D721Med (cell line): ENCODE data around the gene UBE2L3.
"Not testable (repeated sequence)": the region's sequence is repeated elsewhere in the genome, so short reads cannot be mapped to it uniquely, and the experiment has no call there.

Experiments
- DNase-seq: peaks from one replicate; pipeline ENCODE4 v3.0.0; 2011; ENCODE audit warnings: low spot score; ENCODE audit not compliant: insufficient read length
- FAIRE-seq: peaks from 2 replicates; lab custom pipeline; 2011; peaks lifted over from hg19 to GRCh38; lab: Jason Lieb, UNC
- TF ChIP-seq, protein P1 (sequence below): IDR thresholded peaks from 2 replicates; pipeline ENCODE4 v1.5.1; 2012; ENCODE audit warnings: mild to moderate bottlenecking, control low read depth; ENCODE audit not compliant: insufficient read depth; ENCODE audit errors: missing control alignments

UBE2L3 gene

GRCh38 chr22:21633481-21633880 lies 66.0 kb downstream of the UBE2L3 start:
- DNase-seq (no peak), FAIRE-seq (no peak)
- TF ChIP-seq, protein P1, sequence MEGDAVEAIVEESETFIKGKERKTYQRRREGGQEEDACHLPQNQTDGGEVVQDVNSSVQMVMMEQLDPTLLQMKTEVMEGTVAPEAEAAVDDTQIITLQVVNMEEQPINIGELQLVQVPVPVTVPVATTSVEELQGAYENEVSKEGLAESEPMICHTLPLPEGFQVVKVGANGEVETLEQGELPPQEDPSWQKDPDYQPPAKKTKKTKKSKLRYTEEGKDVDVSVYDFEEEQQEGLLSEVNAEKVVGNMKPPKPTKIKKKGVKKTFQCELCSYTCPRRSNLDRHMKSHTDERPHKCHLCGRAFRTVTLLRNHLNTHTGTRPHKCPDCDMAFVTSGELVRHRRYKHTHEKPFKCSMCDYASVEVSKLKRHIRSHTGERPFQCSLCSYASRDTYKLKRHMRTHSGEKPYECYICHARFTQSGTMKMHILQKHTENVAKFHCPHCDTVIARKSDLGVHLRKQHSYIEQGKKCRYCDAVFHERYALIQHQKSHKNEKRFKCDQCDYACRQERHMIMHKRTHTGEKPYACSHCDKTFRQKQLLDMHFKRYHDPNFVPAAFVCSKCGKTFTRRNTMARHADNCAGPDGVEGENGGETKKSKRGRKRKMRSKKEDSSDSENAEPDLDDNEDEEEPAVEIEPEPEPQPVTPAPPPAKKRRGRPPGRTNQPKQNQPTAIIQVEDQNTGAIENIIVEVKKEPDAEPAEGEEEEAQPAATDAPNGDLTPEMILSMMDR = no peak

GRCh38 chr22:21634081-21634480 lies 66.6 kb downstream of the UBE2L3 start:
- FAIRE-seq (no peak), DNase-seq (no peak)
- TF ChIP-seq, protein P1 = no peak

GRCh38 chr22:21634844-21635243 lies 67.3 kb downstream of the UBE2L3 start:
- DNase-seq (no peak), FAIRE-seq (no peak)
- TF ChIP-seq, protein P1 = no peak

DNA sequence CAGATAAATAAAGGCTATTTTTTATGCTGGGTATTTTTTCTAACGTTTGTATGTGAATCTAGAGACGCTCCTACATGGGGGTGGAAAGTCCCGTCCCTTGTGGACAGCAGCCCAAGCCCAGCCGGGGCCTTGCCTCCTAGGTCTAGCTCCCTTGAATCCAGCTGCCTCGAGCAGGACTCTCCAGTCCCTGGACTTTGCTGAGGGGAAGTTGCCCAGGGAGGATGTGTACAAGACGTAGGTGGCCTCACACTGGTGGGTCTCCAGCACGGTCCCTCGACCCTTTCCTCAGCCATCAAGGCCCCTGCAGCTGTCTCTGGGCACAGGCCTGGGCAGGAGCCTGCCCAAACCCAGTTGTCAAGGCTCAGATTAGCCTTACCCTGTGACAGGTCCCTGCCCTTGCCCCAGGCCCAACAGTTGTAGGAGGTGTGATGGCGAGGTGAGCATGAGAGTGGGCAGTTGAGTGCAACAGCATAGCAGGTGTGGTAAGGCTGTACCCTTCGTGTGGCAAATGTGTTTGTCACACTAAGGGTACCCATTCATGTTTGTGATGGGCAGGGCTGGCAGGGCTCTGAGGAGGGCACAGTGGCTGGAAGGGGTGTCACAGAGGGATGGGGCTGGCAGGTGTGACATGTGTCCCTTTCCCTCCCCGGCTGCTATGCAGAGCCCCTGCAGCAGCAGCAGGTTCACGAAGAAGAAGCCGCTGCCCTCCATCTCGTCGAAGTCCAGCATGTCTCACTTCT lies 68.4 kb downstream of the UBE2L3 start:
- FAIRE-seq (no peak), DNase-seq (no peak)
- TF ChIP-seq, protein P1 = no peak

GRCh38 chr22:21636629-21637218 lies 69.2 kb downstream of the UBE2L3 start:
- FAIRE-seq = no peak
- TF ChIP-seq, protein P1 = no peak

DNA sequence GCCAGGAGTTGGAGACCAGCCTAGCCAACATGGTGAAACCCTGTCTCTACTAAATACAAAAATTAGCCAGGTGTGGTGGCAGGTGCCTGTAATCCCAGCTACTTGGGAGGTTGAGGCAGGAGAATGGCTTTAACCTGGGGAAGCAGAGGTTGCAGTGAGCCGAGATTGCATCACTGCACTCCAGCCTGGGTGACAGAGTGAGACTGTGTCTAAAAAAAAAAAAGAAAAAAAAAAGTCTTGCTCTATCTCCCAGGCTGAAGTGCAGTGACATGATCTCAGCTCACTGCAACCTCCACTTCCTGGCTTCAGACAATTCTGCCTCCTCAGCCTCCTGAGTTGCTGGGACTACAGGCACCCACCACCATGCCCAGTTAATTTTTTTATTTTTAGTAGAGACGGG lies 69.9 kb downstream of the UBE2L3 start:
- not testable (repeated sequence) for DNase-seq, FAIRE-seq

More at GRCh38 chr22:21636629-21637218, 69.2 kb downstream of the UBE2L3 start:
- no peak for DNase-seq

- no peak for FAIRE-seq
- TF ChIP-seq, protein P1 = no peak
- no peak for DNase-seq
These were observed 71.8 kb downstream of the UBE2L3 start for GRCh38 chr22:21639359-21639758.
